Colonic mucosa (tissue), 4 donors: Measurements from ENCODE around the gene THRB. TPM values are rescaled to one million over a fixed set of nuclear protein-coding genes. Genes with fewer than 3 reads are reported as not detected.

ENCODE experiments used
- DNase-seq: peaks from one replicate; pipeline ENCODE4 v3.0.0-alpha.2; 2020
- H3K27ac ChIP-seq: fragments of 200-600 bp; one replicate; pipeline ENCODE4 v1.8.0; 2021
- H3K27me3 ChIP-seq: fragments of 200-600 bp; one replicate; pipeline ENCODE4 v1.8.0; 2021
- H3K36me3 ChIP-seq: fragments of 200-600 bp; one replicate; pipeline ENCODE4 v1.8.0; 2021
- H3K4me1 ChIP-seq: fragments of 200-600 bp; one replicate; pipeline ENCODE4 v1.8.0; 2021; ENCODE audit warnings: mild to moderate bottlenecking
- H3K4me3 ChIP-seq: fragments of 200-600 bp; one replicate; pipeline ENCODE4 v1.8.0; 2021
- H3K9ac ChIP-seq, 2 donors: one replicate each; pipeline ENCODE4 v1.7.0; 2013; ENCODE audit warnings: control low read depth in 2 of 2, low read depth in 2 of 2, low read length in 2 of 2
- H3K9me3 ChIP-seq: fragments of 200-600 bp; one replicate; pipeline ENCODE4 v1.8.0; 2021
- intact Hi-C: fragments of 100-400 bp; cut with DNase I; formaldehyde crosslinking; loops from one replicate; pipeline ENCODE4 v1.14.1; 2022
- total RNA-seq, 2 donors: library from RNA; stranded (reverse); fragmentation: NEBNext Ultra II Directional in 1 of 2; extraction: Animal tissue kit (Norgen Biotek cat#: 25700) in 1 of 2; gene quantifications; one replicate each; pipeline ENCODE4 v1.2.1, GENCODE V29; 2021
- TF ChIP-seq, protein P1 (sequence below): fragments of 200-600 bp; IDR thresholded peaks from one replicate; pipeline ENCODE4 v1.8.0; 2022; ENCODE audit warnings: antibody characterized with exemption, mild to moderate bottlenecking
- donor health status: healthy.
- donor health status: DM: no; HTN: no; CAD: no.
- donor health status: DM: no; HTN: no; CAD: no.

THRB gene
- total RNA-seq, 2 donors from 2014 or later: 23.3 to 27.6 TPM

DNA sequence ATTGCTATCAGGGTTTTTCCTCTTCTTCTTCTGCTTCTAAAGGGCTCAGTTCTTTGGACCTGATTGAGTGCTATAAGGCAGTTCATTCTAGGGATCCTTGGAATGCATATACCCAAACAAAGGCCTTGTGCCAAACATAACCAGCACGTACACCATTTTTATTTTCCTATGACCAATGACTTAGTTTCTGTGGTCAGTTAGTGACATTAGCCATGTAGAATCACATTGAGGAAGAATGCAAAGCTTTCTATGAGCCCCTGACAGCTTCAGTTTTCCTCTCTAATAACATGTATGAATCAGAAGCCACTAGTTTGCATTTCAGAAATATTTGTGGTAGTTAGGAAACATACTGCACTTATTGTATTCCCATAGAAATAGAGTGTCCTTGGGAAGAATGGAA lies 240.0 kb downstream of the THRB start:
- Histone ChIP-seq H3K27ac (no peak overlapping the region), H3K4me1 (no peaks in the 10 kb centered on the region), H3K27me3 (no peaks in the 10 kb centered on the region), H3K9ac (no peak overlapping the region), H3K4me3 (no peak overlapping the region), H3K36me3 (no peaks in the 10 kb centered on the region), H3K9me3 (no peaks in the 10 kb centered on the region)
- DNase-seq: no peak
- TF ChIP-seq, protein P1, sequence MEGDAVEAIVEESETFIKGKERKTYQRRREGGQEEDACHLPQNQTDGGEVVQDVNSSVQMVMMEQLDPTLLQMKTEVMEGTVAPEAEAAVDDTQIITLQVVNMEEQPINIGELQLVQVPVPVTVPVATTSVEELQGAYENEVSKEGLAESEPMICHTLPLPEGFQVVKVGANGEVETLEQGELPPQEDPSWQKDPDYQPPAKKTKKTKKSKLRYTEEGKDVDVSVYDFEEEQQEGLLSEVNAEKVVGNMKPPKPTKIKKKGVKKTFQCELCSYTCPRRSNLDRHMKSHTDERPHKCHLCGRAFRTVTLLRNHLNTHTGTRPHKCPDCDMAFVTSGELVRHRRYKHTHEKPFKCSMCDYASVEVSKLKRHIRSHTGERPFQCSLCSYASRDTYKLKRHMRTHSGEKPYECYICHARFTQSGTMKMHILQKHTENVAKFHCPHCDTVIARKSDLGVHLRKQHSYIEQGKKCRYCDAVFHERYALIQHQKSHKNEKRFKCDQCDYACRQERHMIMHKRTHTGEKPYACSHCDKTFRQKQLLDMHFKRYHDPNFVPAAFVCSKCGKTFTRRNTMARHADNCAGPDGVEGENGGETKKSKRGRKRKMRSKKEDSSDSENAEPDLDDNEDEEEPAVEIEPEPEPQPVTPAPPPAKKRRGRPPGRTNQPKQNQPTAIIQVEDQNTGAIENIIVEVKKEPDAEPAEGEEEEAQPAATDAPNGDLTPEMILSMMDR: no peak
- intact Hi-C loops: loop anchor here (10.0 kb wide), 1 partner anchor 360 kb away; no protein-coding TSS in a partner anchor

DNA sequence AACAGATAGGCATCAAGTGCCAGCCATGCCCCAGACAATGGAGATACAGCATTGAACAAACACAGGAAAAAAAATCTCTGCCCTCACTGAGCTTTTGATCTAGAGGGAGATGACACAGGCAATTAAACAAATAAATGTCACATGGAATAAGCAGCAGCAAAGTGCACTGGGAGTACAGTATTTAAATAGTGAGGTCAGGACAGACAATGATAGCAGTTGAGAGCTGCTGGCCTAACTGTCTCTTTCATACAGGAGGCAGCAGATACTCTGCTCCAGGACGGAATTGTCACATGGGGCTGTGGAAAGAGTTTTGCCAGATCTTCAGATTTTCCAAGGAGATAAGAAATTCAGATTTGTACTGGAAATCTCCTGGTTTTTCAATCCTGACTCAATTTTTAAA lies 241.3 kb downstream of the THRB start:
- Histone ChIP-seq H3K27me3 (no peaks in the 10 kb centered on the region), H3K27ac (no peak overlapping the region), H3K9me3 (no peaks in the 10 kb centered on the region), H3K9ac (no peak overlapping the region), H3K4me3 (no peak overlapping the region), H3K4me1 (no peaks in the 10 kb centered on the region), H3K36me3 (no peaks in the 10 kb centered on the region)
- TF ChIP-seq, protein P1: no peak
- intact Hi-C loops: loop anchor here (10.0 kb wide), 1 partner anchor 359 kb away; no protein-coding TSS in a partner anchor
- no peak for DNase-seq

DNA sequence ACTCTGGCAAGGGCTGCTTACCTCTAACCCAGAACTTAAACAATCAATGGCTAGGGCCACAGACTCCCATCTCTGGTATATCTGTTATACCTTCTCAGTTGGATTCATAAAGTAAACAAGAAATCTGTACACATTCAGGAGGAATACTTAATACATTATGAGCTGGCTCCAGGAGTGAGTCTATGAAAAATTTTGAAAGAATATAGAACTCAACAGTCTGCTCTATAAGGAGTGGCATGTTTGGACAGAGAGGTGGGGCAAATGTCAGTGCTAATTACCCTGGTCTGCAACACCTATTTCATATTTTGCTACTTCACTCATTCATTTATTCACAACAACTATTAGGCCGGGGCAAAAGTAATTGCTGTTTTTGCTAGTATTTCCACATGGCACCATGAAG lies 245.1 kb downstream of the THRB start:
- intact Hi-C loops: no loop called here
- Histone ChIP-seq H3K4me1 (no peaks in the 10 kb centered on the region), H3K9ac (no peak overlapping the region), H3K27ac (no peak overlapping the region), H3K9me3 (no peaks in the 10 kb centered on the region), H3K4me3 (no peak overlapping the region), H3K27me3 (no peaks in the 10 kb centered on the region), H3K36me3 (no peaks in the 10 kb centered on the region)
- DNase-seq: no peak
- TF ChIP-seq, protein P1: no peak

DNA sequence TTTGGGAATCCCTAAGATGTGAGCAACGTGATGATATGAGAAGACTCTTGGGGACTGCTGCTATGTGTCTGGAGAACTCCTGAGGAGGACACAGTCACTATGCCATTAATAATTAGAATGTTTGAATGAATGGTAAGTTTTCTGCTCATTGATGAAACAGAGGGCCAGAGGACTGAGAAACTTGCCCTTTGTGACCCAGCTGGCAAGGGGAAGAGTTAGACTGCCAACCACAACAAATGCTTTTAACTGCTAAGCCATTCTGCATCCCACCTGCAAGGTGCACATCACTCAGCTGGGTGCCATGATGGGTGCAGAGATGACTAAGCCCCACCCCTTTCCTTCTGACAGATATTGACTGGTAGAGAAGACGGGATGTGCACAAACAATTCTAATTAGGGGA lies 249.6 kb downstream of the THRB start:
- no peak for DNase-seq
- TF ChIP-seq, protein P1: no peak
- Histone ChIP-seq H3K4me3 (no peak overlapping the region), H3K9ac (no peak overlapping the region), H3K27ac (no peak overlapping the region), H3K27me3 (no peaks in the 10 kb centered on the region), H3K4me1 (no peaks in the 10 kb centered on the region), H3K9me3 (no peaks in the 10 kb centered on the region), H3K36me3 (no peaks in the 10 kb centered on the region)
- intact Hi-C loops: no loop called here

DNA sequence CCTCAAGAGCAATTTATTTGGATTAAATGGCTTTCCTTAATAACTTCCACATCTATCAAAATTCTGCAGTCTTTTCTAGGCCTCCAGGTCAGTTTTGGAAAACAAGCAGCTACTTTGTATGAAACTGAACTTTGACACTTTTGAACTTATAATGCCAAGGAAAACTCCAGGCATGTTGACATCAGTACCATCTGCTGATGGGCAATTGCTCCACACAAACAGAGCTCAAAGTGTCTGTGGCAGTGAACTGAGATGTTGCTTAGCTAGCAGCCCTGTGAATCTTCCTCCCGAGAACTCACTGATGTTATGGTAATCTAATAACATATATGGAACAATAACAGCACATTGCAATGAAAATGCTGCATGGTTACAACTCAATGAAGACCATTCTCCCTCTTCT lies 250.2 kb downstream of the THRB start:
- TF ChIP-seq, protein P1: no peak
- H3K4me1 ChIP-seq: no peaks in the 10 kb centered on the region
- no peak overlapping the region for H3K9ac ChIP-seq
- H3K27me3 ChIP-seq: no peaks in the 10 kb centered on the region
- no peaks in the 10 kb centered on the region for H3K9me3 ChIP-seq
- no peak overlapping the region for H3K27ac ChIP-seq
- intact Hi-C loops: no loop called here
- no peak overlapping the region for H3K4me3 ChIP-seq
- H3K36me3 ChIP-seq: no peaks in the 10 kb centered on the region
- DNase-seq: no peak
